ENCODE results near the gene CCNK.

- TF ChIP-seq POLR2A (IDR thresholded peaks at IDR 0.05; ENCODE audit: low read length) = no peak
- TF ChIP-seq GATA1 (IDR thresholded peaks at IDR 0.05; ENCODE audit: low read depth, low read length) = no peak
These were observed 54.2 kb downstream of the CCNK start for GRCh38 chr14:99535448-99535847.
